Lower leg skin (tissue), 4 donors: ENCODE measurements around the gene ACACA. TPM values are rescaled to one million over a fixed set of nuclear protein-coding genes. Genes with fewer than 3 reads are reported as not detected.

Experiments used
- DNase-seq, 2 donors: peaks; one replicate each; pipeline ENCODE4 v3.0.0-alpha.2; 2019; ENCODE audit warnings: low spot score in 2 of 2
- H3K4me3 ChIP-seq: fragments of 200-600 bp; sonication (generic); 2 replicates; pipeline ENCODE4 v1.5.1; 2017; ENCODE audit warnings: mild to moderate bottlenecking, low read depth; ENCODE audit not compliant: poor library complexity, severe bottlenecking
- CTCF ChIP-seq, 3 donors: fragments of 450-650 bp; IDR thresholded peaks; one replicate each; pipeline ENCODE4 v1.5.1; 2016; ENCODE audit warnings: antibody characterized with exemption in 3 of 3, mild to moderate bottlenecking in 3 of 3, moderate library complexity in 2 of 3
- POLR2A ChIP-seq, 2 donors: fragments of 450-650 bp; IDR thresholded peaks; one replicate each; pipeline ENCODE4 v1.6.1; 2016 to 2017; ENCODE audit warnings: antibody characterized with exemption in 2 of 2, mild to moderate bottlenecking in 1 of 2, moderate library complexity in 1 of 2
- WGBS, 2 donors: methylation state at CpG; one replicate each; pipeline ENCODE4 v1.1.5; 2018; 5-methylcytosine and 5-hydroxymethylcytosine counted together
- intact Hi-C: fragments of 100-400 bp; cut with DNase I; formaldehyde crosslinking; loops from one replicate; pipeline ENCODE4 v1.15.0; 2023; ENCODE audit warnings: low total_unique reads
- total RNA-seq, 4 donors: library from RNA; depleted of rRNA; stranded (reverse); fragments of >200 nt; gene quantifications; one replicate each; pipeline ENCODE4 v1.1.0, GENCODE V29; 2016

The ACACA gene
- total RNA-seq, 4 donors from 2014 or later, result 24.2 to 35.7 (median 31.0) TPM

GRCh38 chr17:37220607-37220953, 186.1 kb downstream of the ACACA start:
- DNase-seq, result no peak
- TF ChIP-seq POLR2A (IDR thresholded peaks at IDR 0.05), result no peak
- no peak for TF ChIP-seq CTCF (IDR thresholded peaks at IDR 0.05)
- no peak overlapping the region for H3K4me3 ChIP-seq
- intact Hi-C loops, result no loop called here
- 17 to 20% methylated on average over 1 of the region's 1 CpG for WGBS, 2 donors

GRCh38 chr17:37219876-37220606, 186.6 kb downstream of the ACACA start:
- TF ChIP-seq CTCF (IDR thresholded peaks at IDR 0.05) (no peak), POLR2A (IDR thresholded peaks at IDR 0.05) (no peak)
- intact Hi-C loops, result no loop called here
- DNase-seq, result no peak
- H3K4me3 ChIP-seq, result no peak overlapping the region
- WGBS, 2 donors, result 76 to 85% methylated on average over 5 of the region's 5 CpGs

- WGBS, 2 donors, result 86 to 93% methylated on average over 2 of the region's 2 CpGs
- TF ChIP-seq POLR2A (IDR thresholded peaks at IDR 0.05) (no peak), CTCF (IDR thresholded peaks at IDR 0.05) (no peak)
- intact Hi-C loops, result no loop called here
- no peak for DNase-seq
- H3K4me3 ChIP-seq, result no peak overlapping the region
These were observed 187.8 kb downstream of the ACACA start for GRCh38 chr17:37218849-37219248.

GRCh38 chr17:37214416-37214815, 192.2 kb downstream of the ACACA start:
- H3K4me3 ChIP-seq, result no peak overlapping the region
- TF ChIP-seq POLR2A (IDR thresholded peaks at IDR 0.05), result no peak
- TF ChIP-seq CTCF (IDR thresholded peaks at IDR 0.05), result no peak
- DNase-seq, result no peak
- WGBS, 2 donors, result 85 to 92% methylated on average over 3 of the region's 3 CpGs
- intact Hi-C loops, result no loop called here

- 85 to 90% methylated on average over 2 of the region's 2 CpGs for WGBS, 2 donors
- TF ChIP-seq CTCF (IDR thresholded peaks at IDR 0.05), result no peak
- no peak for TF ChIP-seq POLR2A (IDR thresholded peaks at IDR 0.05)
- intact Hi-C loops, result no loop called here
- no peak for DNase-seq
- no peak overlapping the region for H3K4me3 ChIP-seq
These were observed 192.7 kb downstream of the ACACA start for GRCh38 chr17:37213927-37214326.

- WGBS, 2 donors, result 78 to 85% methylated on average over 2 of the region's 2 CpGs
- DNase-seq, result no peak
- intact Hi-C loops, result no loop called here
- H3K4me3 ChIP-seq, result no peak overlapping the region
- TF ChIP-seq POLR2A (IDR thresholded peaks at IDR 0.05) (no peak), CTCF (IDR thresholded peaks at IDR 0.05) (no peak)
These were observed 194.5 kb downstream of the ACACA start for GRCh38 chr17:37212179-37212578.
